NCI-H2196 (cell line): ENCODE measurements around the gene MASP1.
"Not testable (repeated sequence)": the region's sequence is repeated elsewhere in the genome, so short reads cannot be mapped to it uniquely, and the experiment has no call there.

Experiments
- DNase-seq: peaks from one replicate; lab custom pipeline; 2025; ENCODE audit not compliant: unreplicated experiment; lab: John Stamatoyannopoulos, UW

The MASP1 gene

DNA sequence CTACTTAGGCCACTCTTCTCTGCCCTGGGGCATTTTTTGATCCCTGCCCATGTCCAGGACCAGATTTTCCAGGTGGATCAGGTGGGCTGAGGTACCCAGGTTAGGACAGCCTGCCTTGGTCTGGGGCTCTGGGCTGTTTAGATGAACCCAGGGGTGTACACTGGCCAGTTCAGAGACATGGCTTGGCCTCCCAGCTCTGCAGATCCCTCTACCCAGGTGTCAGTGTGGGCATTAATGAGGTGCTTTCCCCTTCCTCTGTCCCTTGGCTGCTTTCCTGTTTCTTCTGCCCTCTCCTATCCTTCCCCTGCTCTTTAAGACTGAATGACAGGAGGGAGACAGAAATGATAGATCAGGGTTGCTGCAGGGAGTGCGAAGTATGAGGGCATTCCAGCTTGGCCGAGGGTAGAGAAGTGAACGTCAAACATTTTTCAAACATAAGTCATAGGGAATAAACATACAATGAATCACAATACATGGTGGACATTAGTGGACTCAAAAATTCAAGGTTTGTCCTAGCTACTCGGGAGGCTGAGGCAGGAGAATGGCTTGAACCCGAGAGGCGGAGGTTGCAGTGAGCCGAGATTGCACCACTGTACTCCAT is 63.8 kb downstream of the MASP1 start:
- no peak for DNase-seq

GRCh38 chr3:187223799-187224198 is 67.7 kb downstream of the MASP1 start:
- peak; percentile 66 for DNase-seq

DNA sequence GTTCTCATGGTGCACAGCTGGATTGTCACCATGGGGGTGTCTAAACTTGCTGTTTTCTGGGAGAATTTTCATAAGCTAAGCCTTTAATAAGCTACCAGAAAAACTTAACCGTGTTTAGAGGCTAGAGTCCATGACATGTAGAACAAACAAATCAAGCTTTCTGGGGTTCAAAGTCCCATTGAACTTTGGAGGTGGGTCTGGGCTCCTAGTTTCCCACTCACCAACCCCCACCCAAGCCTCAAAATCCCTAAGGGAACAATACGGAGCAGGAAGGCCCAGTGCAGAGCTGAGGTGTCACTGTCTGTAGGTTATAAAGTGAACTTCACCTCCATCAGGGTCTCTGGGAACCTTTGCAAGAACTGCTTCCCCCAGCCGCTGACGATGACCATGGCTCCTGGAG is 68.7 kb downstream of the MASP1 start:
- no peak for DNase-seq

DNA sequence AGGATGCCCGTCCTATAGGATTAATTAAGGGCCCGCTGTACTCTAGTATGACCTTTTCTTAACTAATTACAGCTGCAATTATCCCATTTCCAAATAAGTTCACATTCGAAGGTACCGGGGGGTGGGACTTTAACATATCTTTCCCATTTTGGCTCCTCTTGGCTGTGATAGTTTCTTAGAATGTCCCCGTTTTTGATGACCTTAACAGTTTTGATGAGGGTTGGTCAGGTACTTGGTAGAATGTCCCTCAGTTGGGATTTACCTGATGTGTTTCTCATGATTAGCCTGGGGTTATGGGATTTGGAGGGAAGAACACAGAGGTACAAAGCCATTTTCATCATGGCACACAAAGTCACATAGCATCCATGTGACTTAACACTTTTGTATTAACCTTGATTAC is 76.1 kb downstream of the MASP1 start:
- DNase-seq: no peak

GRCh38 chr3:187213616-187214015 is 77.9 kb downstream of the MASP1 start:
- DNase-seq: no peak

GRCh38 chr3:187212705-187213104 is 78.8 kb downstream of the MASP1 start:
- DNase-seq: no peak

GRCh38 chr3:187212196-187212545 is 79.4 kb downstream of the MASP1 start:
- no peak for DNase-seq

DNA sequence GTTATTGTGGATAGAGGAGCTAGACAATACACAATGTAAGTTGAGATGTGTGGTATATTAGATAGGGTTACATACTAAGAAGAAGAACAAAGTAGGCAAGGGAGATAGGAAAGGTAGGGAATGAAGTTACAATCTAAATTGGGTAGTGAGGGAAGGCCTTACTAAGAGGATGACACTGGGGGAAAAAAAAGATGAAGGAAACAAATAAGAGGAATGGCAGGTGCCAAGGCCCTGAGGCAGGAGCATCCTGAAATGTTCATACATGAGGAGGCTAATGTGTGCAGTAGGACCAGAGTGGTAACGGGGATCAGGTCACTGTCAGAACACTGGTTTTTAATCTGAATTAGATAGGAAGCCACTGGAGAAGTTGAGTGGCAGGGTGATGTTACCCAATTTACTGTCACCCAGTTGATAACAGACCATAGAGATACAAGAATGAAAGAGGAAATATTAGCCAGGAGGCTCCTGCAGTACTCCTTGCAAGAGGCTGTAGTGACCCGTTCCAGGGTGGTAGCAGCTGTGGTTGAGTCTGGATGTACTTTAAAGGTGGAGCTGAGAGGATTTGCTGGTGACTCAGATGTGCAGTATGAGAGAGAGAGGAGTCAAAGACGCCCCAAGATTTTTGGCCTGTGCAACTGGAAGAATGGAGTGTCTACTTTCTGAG is 79.9 kb downstream of the MASP1 start:
- DNase-seq: no peak

DNA sequence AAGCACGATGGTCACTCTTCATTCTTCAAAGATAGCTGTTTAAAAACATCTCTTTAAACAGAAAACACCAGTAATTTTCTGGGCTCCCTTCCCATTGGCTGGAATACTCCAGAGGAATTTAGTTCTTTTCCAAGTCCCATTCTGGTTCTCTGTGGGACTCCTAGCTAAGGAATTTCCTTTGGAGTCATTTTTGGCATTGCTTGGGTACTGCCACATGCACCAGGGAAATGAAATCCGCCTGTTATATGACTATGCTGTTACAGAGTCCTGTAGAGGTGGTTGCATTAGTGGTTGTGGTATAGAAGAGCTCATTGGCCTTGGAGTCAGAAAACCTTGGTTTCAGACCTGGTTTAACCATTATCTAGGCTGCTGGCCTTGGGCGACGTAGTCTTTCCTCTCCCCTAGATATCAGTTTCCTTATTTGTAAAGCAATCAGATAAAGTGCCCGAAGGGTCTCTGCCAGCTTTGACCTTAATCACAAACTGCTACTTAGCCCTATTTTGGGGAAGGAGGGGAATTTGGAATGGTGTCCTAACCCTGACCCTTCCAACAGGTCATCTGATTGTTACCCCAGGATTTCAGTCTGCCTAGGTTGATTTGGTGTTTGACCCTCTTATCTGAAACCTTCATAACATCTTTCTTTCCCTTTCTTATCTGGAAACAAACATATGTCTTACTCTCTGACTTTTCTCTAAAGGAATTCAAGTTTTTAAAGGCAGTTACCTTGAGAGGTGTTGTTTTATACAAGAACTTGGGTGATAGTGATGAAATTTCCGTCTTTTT is 80.8 kb downstream of the MASP1 start:
- no peak for DNase-seq

DNA sequence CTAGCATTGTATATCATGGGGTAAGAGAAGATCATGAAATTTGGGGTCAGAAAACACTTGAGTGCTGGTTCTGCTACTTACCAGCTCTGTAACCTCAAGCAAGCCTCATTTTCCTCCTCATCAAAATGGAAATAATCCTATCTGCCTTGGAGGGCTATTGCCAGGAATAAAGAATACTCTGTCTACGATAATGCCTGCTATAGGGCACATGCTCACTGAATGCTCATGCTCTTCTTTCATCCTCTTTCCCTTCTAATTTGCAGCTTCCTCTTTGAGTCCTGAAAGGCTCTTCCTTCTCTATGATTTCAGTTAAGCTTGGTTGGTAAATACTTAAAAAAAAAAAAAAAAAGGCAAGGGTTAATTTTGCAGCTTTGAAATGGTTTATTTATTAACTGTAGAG is 81.4 kb downstream of the MASP1 start:
- no peak for DNase-seq

DNA sequence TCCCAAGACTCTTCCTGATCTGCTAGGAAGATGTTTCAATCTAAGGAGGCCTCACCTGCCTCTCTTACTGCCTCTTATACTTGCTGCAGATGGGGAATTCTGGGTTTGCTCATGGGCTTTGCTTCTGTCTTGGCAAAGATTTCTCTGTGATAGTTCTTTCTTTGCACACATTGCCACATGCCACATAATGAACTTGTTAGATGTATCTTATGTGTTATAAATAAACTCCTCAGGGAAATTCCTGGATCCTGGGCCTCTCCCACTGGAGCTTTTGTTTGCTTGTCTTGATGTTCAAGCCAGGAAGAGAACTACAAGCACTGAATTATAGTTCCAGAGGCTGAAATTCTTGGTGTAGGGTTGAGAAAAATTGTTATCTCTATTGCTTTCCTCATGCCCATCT is 82.0 kb downstream of the MASP1 start:
- DNase-seq: no peak

DNA sequence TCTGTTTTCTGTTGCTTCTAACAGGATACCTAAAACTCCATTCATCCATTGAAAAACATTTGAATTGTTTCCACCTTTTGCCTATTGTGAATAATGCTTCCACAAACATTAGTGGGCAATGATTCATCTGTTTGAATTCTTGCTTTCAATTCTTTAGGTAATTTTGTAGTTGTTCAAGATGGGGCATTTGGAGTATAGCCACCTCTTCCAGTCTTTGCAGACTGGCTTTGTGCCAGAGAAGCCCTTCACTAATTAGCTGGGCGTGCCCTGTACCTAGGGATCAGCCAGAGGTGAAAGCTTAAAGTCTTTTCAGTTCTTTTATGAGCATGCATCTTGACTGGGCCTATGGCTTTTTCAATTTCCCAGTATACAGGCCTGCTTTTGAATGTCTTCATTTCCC is 83.4 kb downstream of the MASP1 start:
- peak; percentile 72 for DNase-seq

- DNase-seq: no peak
Observed at GRCh38 chr3:187207624-187208023, 83.9 kb downstream of the MASP1 start.

GRCh38 chr3:187207062-187207461 is 84.5 kb downstream of the MASP1 start:
- DNase-seq: no peak

DNA sequence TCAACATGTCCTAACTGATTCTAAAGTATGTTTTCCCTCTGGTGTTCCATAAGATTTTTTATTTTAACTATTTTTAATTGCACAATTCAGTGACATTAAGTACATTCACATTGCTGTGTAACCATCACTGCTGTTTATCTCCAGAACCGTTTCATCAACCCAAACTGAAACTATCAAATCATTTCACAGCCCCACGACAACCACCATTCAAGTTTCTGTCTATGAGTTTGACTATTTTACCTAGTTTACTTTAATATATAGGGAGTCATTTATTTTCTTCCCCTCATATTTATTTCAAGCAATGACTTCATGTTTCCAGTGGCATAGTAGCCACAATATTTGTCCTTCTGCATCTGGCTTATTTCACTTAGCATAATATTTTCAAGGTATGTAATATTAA is 85.9 kb downstream of the MASP1 start:
- DNase-seq: no peak

DNA sequence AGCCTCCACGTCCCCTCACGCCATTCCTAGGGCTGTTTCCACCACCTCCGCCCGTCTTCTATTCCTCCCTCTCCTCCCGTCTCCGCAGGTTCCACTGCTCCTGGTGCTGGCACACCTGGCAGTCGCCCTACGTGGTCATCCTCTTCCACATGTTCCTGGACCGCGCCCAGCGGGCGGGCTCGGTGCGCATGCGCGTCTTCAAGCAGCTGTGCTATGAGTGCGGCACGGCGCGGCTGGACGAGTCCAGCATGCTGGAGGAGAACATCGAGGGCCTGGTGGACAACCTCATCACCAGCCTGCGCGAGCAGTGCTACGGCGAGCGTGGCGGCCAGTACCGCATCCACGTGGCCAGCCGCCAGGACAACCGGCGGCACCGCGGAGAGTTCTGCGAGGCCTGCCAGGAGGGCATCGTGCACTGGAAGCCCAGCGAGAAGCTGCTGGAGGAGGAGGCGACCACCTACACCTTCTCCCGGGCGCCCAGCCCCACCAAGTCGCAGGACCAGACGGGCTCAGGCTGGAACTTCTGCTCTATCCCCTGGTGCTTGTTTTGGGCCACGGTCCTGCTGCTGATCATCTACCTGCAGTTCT is 92.0 kb downstream of the MASP1 start:
- not testable (repeated sequence) for DNase-seq

- no peak for DNase-seq
Observed at GRCh38 chr3:187198490-187198889, 93.0 kb downstream of the MASP1 start.

GRCh38 chr3:187197335-187197649 is 94.2 kb downstream of the MASP1 start, which contains the start of gene RTP1:
TSS of gene RTP1 (plus strand) at chr3:187197486. CDS start at chr3:187197516, 30 bp downstream.
- DNase-seq: peak; percentile 87

DNA sequence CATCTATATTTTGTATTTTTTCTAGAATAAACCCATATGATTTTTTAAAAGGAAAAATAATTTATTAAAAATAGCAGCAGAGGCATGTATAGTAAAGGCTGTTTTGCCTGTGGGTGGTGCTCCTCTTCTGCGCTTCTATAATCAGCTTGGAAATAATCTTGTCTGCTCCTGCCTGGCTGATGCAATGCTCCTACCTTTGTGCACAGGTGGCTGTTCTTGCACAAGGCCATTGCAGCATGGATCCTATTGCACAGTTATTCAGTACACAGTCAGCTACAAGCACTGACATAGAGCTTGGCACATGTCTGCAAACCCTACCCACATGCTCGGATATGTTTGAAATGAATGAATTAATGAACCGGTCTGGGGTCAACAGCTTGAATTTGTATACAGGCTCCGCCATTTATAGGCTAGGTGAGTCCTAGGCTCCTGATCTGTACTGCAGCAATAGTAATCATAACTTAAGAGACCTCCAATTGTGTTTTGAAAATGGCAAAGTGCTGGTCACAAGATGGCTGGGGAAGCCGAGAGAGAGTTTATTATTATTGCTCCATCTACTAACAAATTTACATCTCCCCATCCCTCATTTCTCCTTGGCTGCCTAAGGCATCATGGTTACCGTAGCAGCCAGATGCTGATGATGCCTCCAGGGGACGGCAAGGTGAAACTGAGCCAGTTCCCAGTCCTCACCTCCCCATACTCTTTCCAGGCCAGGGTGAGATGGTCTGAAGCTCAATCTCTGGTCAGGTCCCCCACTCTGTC is 94.8 kb downstream of the MASP1 start:
- no peak for DNase-seq

DNA sequence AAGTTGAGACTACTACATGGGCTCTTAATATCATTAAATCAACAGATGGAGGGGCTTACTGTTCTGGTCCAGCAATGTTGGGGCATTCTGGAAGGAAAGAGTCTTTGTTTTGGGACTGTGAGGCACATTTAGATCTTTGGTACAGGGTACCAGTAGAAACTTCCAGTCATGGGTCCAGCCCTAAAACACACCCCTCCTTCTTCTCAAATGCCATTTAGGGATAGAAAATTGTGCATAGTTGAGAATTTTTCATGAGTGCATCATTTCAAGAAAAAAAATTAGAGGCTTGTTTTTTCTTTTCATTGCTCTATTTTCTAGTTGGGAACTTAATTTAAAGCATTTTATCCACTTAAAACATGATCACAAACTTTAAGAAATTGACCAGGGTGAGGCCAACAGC is 98.4 kb downstream of the MASP1 start:
- no peak for DNase-seq

DNA sequence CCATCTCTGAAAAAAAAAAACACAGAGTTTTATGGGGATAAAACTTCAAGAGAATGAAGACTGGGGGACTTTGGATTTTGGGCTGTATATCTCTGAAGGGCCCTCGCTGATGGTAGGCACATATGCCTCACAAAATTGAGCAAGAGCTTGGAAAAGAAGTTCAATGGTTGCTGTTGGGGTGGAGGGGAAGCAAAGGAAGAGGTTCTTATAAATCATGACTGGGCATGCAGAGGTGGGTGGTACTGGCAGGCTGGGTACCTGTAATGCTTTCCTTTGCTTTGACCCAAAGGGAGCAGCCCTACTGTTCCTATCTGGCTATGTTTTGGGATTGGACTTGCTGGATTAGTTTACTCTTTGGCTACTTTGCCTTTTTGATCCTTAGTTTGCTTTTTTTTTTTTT is 100.3 kb downstream of the MASP1 start:
- no peak for DNase-seq
